Endothelial cell of umbilical vein (primary cell): ENCODE results near the gene CHID1. TPM values are rescaled to one million over a fixed set of nuclear protein-coding genes. Genes with fewer than 3 reads are reported as not detected.

Source experiments
- BruUV-seq: library from RNA; stranded (reverse); fragments of 400-500 nt; replicated peaks from 2 replicates; lab custom pipeline; 2021; lab: Mats Ljungman, UMichigan
- CTCF ChIA-PET: fragments of 300-600, 350-600 bp; sonication (Branson Sonifier 250); formaldehyde crosslinking; loops from one replicate; lab custom pipeline; 2021; ENCODE audit warnings: antibody characterized with exemption, inconsistent platforms; lab: Charles Lee
- POLR2A ChIA-PET: fragments of 300-600, 350-600 bp; sonication (Branson Sonifier 250); formaldehyde crosslinking; loops from one replicate; lab custom pipeline; 2021; ENCODE audit warnings: antibody characterized with exemption, inconsistent platforms; lab: Charles Lee
- DNase-seq: peaks from one replicate; pipeline ENCODE4 v3.0.0-alpha.2; 2011; ENCODE audit warnings: low read depth, low spot score
- FAIRE-seq: peaks from 2 replicates; lab custom pipeline; 2011; peaks lifted over from hg19 to GRCh38; lab: Jason Lieb, UNC
- H2AFZ ChIP-seq: 2 replicates; pipeline ENCODE4 v1.6.0; 2012; ENCODE audit warnings: low read depth, low read length, control low read depth, inconsistent platforms
- H3K27ac ChIP-seq: 2 replicates; pipeline ENCODE4 v1.5.1; 2011; ENCODE audit warnings: low read depth, mild to moderate bottlenecking, control low read depth, low read length, moderate library complexity; ENCODE audit not compliant: insufficient read depth
- H3K27me3 ChIP-seq, 2 experiments: 2 replicates each; pipeline versions ENCODE4 v1.6.0 to v1.6.1; 2011; ENCODE audit warnings: low read length in 2 of 2, mixed read lengths in 1 of 2; ENCODE audit not compliant: control insufficient read depth in 2 of 2, insufficient read depth in 2 of 2
- H3K36me3 ChIP-seq, 2 experiments: 2 replicates in 1 of 2; 3 replicates in 1 of 2; pipeline ENCODE4 v1.5.1; 2011; ENCODE audit warnings: low read length in 2 of 2, mild to moderate bottlenecking in 1 of 2, moderate library complexity in 1 of 2; ENCODE audit not compliant: control insufficient read depth in 2 of 2, insufficient read depth in 2 of 2; ENCODE audit errors: extremely low read depth in 1 of 2
- H3K4me1 ChIP-seq: 3 replicates; pipeline ENCODE4 v1.5.1; 2011; ENCODE audit warnings: mild to moderate bottlenecking, low read length; ENCODE audit not compliant: control insufficient read depth, insufficient read depth; ENCODE audit errors: extremely low read depth
- H3K4me2 ChIP-seq: 2 replicates; pipeline ENCODE4 v1.6.1; 2011; ENCODE audit warnings: low read length, control low read depth, mixed read lengths; ENCODE audit not compliant: insufficient read depth
- H3K4me3 ChIP-seq, 3 experiments: fragments of 200-600 bp in 1 of 3; sonication (generic), shearing (Covaris generic) in 1 of 3; replicated peaks in 1 of 3; 2 replicates each; pipeline ENCODE4 v1.5.1; 2011 to 2016; ENCODE audit warnings: control low read depth in 3 of 3, low read length in 3 of 3, mild to moderate bottlenecking in 2 of 3, inconsistent platforms in 1 of 3, low read depth in 1 of 3, moderate library complexity in 1 of 3; ENCODE audit not compliant: insufficient read depth in 1 of 3
- H3K79me2 ChIP-seq: 2 replicates; pipeline ENCODE4 v1.6.0; 2012; ENCODE audit warnings: low read length, inconsistent platforms; ENCODE audit not compliant: control insufficient read depth, insufficient read depth
- H3K9ac ChIP-seq: replicated peaks from 2 replicates; pipeline ENCODE3; 2011; ENCODE audit warnings: low read length, control low read depth; ENCODE audit not compliant: insufficient read depth; ENCODE audit errors: extremely low read depth
- H3K9me1 ChIP-seq: replicated peaks from 3 replicates; pipeline ENCODE4 v1.6.0; 2011; ENCODE audit warnings: mild to moderate bottlenecking, low read length; ENCODE audit not compliant: control insufficient read depth, insufficient read depth; ENCODE audit errors: extremely low read depth
- H3K9me3 ChIP-seq: replicated peaks from 2 replicates; pipeline ENCODE4 v1.5.1; 2012; ENCODE audit warnings: low read length, inconsistent platforms; ENCODE audit not compliant: control insufficient read depth, insufficient read depth
- H4K20me1 ChIP-seq: replicated peaks from 2 replicates; pipeline ENCODE3; 2011; ENCODE audit warnings: mild to moderate bottlenecking, low read length; ENCODE audit not compliant: control insufficient read depth, insufficient read depth; ENCODE audit errors: extremely low read depth
- CTCF ChIP-seq, 2 donors: IDR thresholded peaks; 1 replicate in 1 of 2; 2 replicates in 1 of 2; pipeline ENCODE4 v1.5.1; 2011; ENCODE audit warnings: low read length in 2 of 2, mild to moderate bottlenecking in 2 of 2, moderate library complexity in 2 of 2, control low read depth in 1 of 2, inconsistent platforms in 1 of 2, low read depth in 1 of 2; ENCODE audit not compliant: insufficient read depth in 1 of 2; ENCODE audit errors: extremely low read depth in 1 of 2
- EZH2 ChIP-seq: IDR thresholded peaks from 2 replicates; pipeline ENCODE4 v1.6.1; 2012; ENCODE audit warnings: borderline replicate concordance, low read depth, mild to moderate bottlenecking, moderate library complexity, low read length, inconsistent platforms; ENCODE audit not compliant: severe bottlenecking
- FOS ChIP-seq: IDR thresholded peaks from 2 replicates; pipeline ENCODE4 v1.6.1; 2011; ENCODE audit warnings: mild to moderate bottlenecking, low read length, moderate library complexity, borderline replicate concordance; ENCODE audit not compliant: insufficient read depth
- GATA2 ChIP-seq: IDR thresholded peaks from 2 replicates; pipeline ENCODE4 v1.7.0; 2011; ENCODE audit warnings: low read depth, mild to moderate bottlenecking, moderate library complexity, mixed read lengths, low read length; ENCODE audit not compliant: insufficient read length, insufficient read depth
- JUN ChIP-seq: IDR thresholded peaks from 2 replicates; pipeline ENCODE4 v1.6.1; 2011; ENCODE audit warnings: borderline replicate concordance, low read depth; ENCODE audit not compliant: insufficient read length, insufficient read depth
- MAX ChIP-seq: IDR thresholded peaks from 2 replicates; pipeline ENCODE4 v1.6.1; 2011; ENCODE audit not compliant: insufficient read depth, insufficient read length
- MYC ChIP-seq: IDR thresholded peaks from one replicate; pipeline ENCODE4 v1.6.1; 2011; ENCODE audit warnings: mild to moderate bottlenecking, low read depth, low read length
- POLR2A ChIP-seq: IDR thresholded peaks from 2 replicates; pipeline ENCODE4 v1.6.1; 2012; ENCODE audit warnings: low read depth, mild to moderate bottlenecking, control low read depth, low read length
- POLR2AphosphoS5 ChIP-seq: IDR thresholded peaks from 2 replicates; pipeline ENCODE4 v1.6.1; 2012; ENCODE audit warnings: low read depth, mild to moderate bottlenecking, control low read depth, low read length, moderate library complexity; ENCODE audit not compliant: insufficient read depth
- dilution Hi-C: fragments of 300-500 bp; cut with MboI; formaldehyde crosslinking; loops from one replicate; pipeline ENCODE4 v1.15.0; 2019; ENCODE audit warnings: low sequenced_read_pairs; ENCODE audit not compliant: extremely low pct_ligation_motif_present
- intact Hi-C: fragments of 100-400 bp; cut with micrococcal nuclease; formaldehyde crosslinking; loops from one replicate; pipeline ENCODE4 v1.10.0; 2022
- polyA plus RNA-seq, 4 experiments: library from polyadenylated mRNA; depleted of rRNA in 3 of 4; stranded (reverse) in 3 of 4; unstranded in 1 of 4; fragments of >200 nt; gene quantifications; 2 replicates each; pipeline versions ENCODE4 v1.2.1 to v1.2.3, GENCODE V29; 2011 to 2012; ENCODE audit warnings: missing spikeins in 1 of 4
- total RNA-seq: library from RNA; stranded (reverse); gene quantifications from 2 replicates; pipeline ENCODE4 v1.2.3, GENCODE V29; 2021

CHID1 gene
- total and polyA plus RNA-seq, 2 donors (not counting 3 experiments of a cell fraction or from before 2014, with no cell fraction given) = 89.8 to 107 TPM

- TF ChIP-seq MAX (no peak), MYC (no peak), GATA2 (no peak), POLR2A (no peak), FOS (no peak), CTCF (IDR thresholded peaks at IDR 0.05; ENCODE audit: extremely low read depth in 1 of 2, insufficient read depth in 1 of 2, low read depth in 1 of 2, low read length in 2 of 2) (no peak), JUN (no peak), EZH2 (no peak), POLR2AphosphoS5 (no peak)
- peaks cover 12 to 41% of the 10 kb centered on the region in 2 experiments for H3K36me3 ChIP-seq
- intact Hi-C loops = no loop called here
- H3K79me2 ChIP-seq = no peaks in the 10 kb centered on the region
- no peak overlapping the region for H3K27ac ChIP-seq
- no peaks in the 10 kb centered on the region for H3K27me3 ChIP-seq
- H3K4me2 ChIP-seq = no peak overlapping the region
- H3K4me1 ChIP-seq = no peaks in the 10 kb centered on the region
- ChIA-PET CTCF (interaction anchor here (2.1 kb wide), 1 partner anchor 151 kb away, joined by 8 read pairs; no protein-coding TSS in a partner anchor), POLR2A (no interaction called here)
- BruUV-seq = no TSS peak
- no peaks in the 10 kb centered on the region for H3K9me3 ChIP-seq
- dilution Hi-C loops = no loop called here
- FAIRE-seq (no peak), DNase-seq (no peak)
- H3K9ac ChIP-seq = no peak overlapping the region
- H4K20me1 ChIP-seq = no peaks in the 10 kb centered on the region
- no peak overlapping the region for H2AFZ ChIP-seq
- no peaks in the 10 kb centered on the region for H3K9me1 ChIP-seq
- no peak overlapping the region for H3K4me3 ChIP-seq
Measured at GRCh38 chr11:899724-900123, 10.9 kb downstream of the CHID1 start.
